HepG2 (cell line): ENCODE measurements around the gene KANSL3. TPM values are rescaled to one million over a fixed set of nuclear protein-coding genes. Genes with fewer than 3 reads are reported as not detected.

Experiments used
- ATAC-seq: fragments of 200-7000 bp; cut with Tn5 transposase; 3 replicates; pipeline ENCODE4 v1.9.1; 2020; ENCODE audit warnings: mild to moderate bottlenecking, moderate library complexity
- BruUV-seq: library from RNA; stranded (reverse); fragments of 400-500 nt; replicated peaks from 2 replicates; lab custom pipeline; 2021; lab: Mats Ljungman, UMichigan
- CTCF ChIA-PET: fragments of 300-600 bp; formaldehyde crosslinking; extraction: SDS; loops from one replicate; lab custom pipeline; 2021; ENCODE audit warnings: low total read pairs, inconsistent platforms, low intra/inter-chr PET ratio; lab: Yijun Ruan, JAX
- POLR2A ChIA-PET: fragments of 350-600 bp; sonication (Branson Sonifier 250); formaldehyde crosslinking; loops from one replicate; lab custom pipeline; 2020; ENCODE audit warnings: antibody characterized with exemption, inconsistent platforms; lab: Yijun Ruan, JAX
- DNase-seq: peaks from one replicate; pipeline ENCODE4 v3.0.0-alpha.2; 2015; ENCODE audit warnings: low spot score
- FAIRE-seq: peaks from 3 replicates; lab custom pipeline; 2011; peaks lifted over from hg19 to GRCh38; lab: Jason Lieb, UNC
- H2AFZ ChIP-seq: one replicate; pipeline ENCODE4 v1.6.1; 2011; ENCODE audit warnings: low read length, inconsistent platforms
- H3K27ac ChIP-seq: fragments of 300-600 bp; 3 replicates; pipeline ENCODE4 v1.8.0; 2011; ENCODE audit warnings: mixed run types, mild to moderate bottlenecking, mixed read lengths, low read length, inconsistent platforms; ENCODE audit not compliant: insufficient read depth; ENCODE audit errors: extremely low read length
- H3K27me3 ChIP-seq, 2 experiments: fragments of 200-600 bp in 1 of 2; 2 replicates in 1 of 2; 3 replicates in 1 of 2; pipeline versions ENCODE4 v1.6.0 to v1.8.0; 2011; ENCODE audit warnings: low read length in 2 of 2, mild to moderate bottlenecking in 2 of 2, moderate library complexity in 2 of 2, inconsistent platforms in 1 of 2; ENCODE audit not compliant: insufficient read depth in 2 of 2, control insufficient read depth in 1 of 2
- H3K36me3 ChIP-seq, 2 experiments: fragments of 200-600 bp in 1 of 2; replicated peaks in 1 of 2; 2 replicates in 1 of 2; 3 replicates in 1 of 2; pipeline versions ENCODE4 v1.5.1 to v1.8.0; 2011; ENCODE audit warnings: low read length in 2 of 2, inconsistent platforms in 1 of 2; ENCODE audit not compliant: insufficient read depth in 2 of 2, control insufficient read depth in 1 of 2
- H3K4me1 ChIP-seq: 2 replicates; pipeline ENCODE4 v1.5.1; 2012; ENCODE audit warnings: low read length, inconsistent platforms; ENCODE audit not compliant: insufficient read depth
- H3K4me2 ChIP-seq: 2 replicates; pipeline ENCODE4 v1.6.0; 2011; ENCODE audit warnings: low read depth, low read length, inconsistent platforms
- H3K4me3 ChIP-seq, 3 experiments: fragments of 200-600 bp in 1 of 3; sonication (generic), shearing (Covaris generic) in 1 of 3; replicated peaks in 1 of 3; 2 replicates each; pipeline ENCODE4 v1.5.1; 2011 to 2016; ENCODE audit warnings: low read length in 3 of 3, inconsistent platforms in 2 of 3, low read depth in 2 of 3, mild to moderate bottlenecking in 2 of 3, control low read depth in 1 of 3, mixed read lengths in 1 of 3; ENCODE audit not compliant: insufficient read depth in 1 of 3
- H3K79me2 ChIP-seq: one replicate; pipeline ENCODE4 v1.6.1; 2011; ENCODE audit warnings: low read length, inconsistent platforms; ENCODE audit not compliant: insufficient read depth
- H3K9ac ChIP-seq: 2 replicates; pipeline ENCODE4 v1.6.0; 2011; ENCODE audit warnings: mild to moderate bottlenecking, low read depth, low read length, inconsistent platforms; ENCODE audit not compliant: insufficient read depth
- H3K9me3 ChIP-seq: 2 replicates; pipeline ENCODE4 v1.5.1; 2012; ENCODE audit warnings: mild to moderate bottlenecking, low read length
- H4K20me1 ChIP-seq: 2 replicates; pipeline ENCODE4 v1.6.0; 2011; ENCODE audit warnings: inconsistent platforms, mild to moderate bottlenecking, low read length, moderate library complexity; ENCODE audit not compliant: insufficient read depth
- BORCS8-MEF2B ChIP-seq: sonication (generic); formaldehyde crosslinking; IDR thresholded peaks from 2 replicates; pipeline ENCODE4 v1.8.0; 2022; ENCODE audit warnings: mild to moderate bottlenecking, missing genetic modification reagents
- CBX5 ChIP-seq: sonication (generic); formaldehyde crosslinking; IDR thresholded peaks from 2 replicates; pipeline ENCODE4 v1.4.0; 2020; ENCODE audit warnings: missing genetic modification reagents, borderline replicate concordance
- CEBPB ChIP-seq: IDR thresholded peaks from 2 replicates; pipeline ENCODE4 v1.6.1; 2011; ENCODE audit warnings: low read depth, low read length, improper control_type of control experiment, borderline replicate concordance
- CHD2 ChIP-seq: IDR thresholded peaks from 2 replicates; pipeline ENCODE4 v1.6.1; 2011; ENCODE audit warnings: low read depth, low read length, improper control_type of control experiment
- CREM ChIP-seq, 2 experiments: sonication (generic) in 1 of 2; formaldehyde crosslinking in 1 of 2; IDR thresholded peaks; 2 replicates each; pipeline versions ENCODE4 v1.4.0 to v1.6.1; 2016 to 2020; ENCODE audit warnings: antibody characterized with exemption in 1 of 2, mild to moderate bottlenecking in 1 of 2, missing genetic modification reagents in 1 of 2
- KLF13 ChIP-seq: sonication (generic); formaldehyde crosslinking; IDR thresholded peaks from 2 replicates; pipeline ENCODE4 v1.4.0; 2020; ENCODE audit warnings: mild to moderate bottlenecking, missing genetic modification reagents
- RBM22 ChIP-seq: fragments of 200-400 bp; formaldehyde crosslinking; optimal IDR thresholded peaks from 2 replicates; pipeline ENCODE3; 2017; ENCODE audit warnings: mild to moderate bottlenecking, low read length, moderate library complexity
- REL ChIP-seq: sonication (generic); formaldehyde crosslinking; conservative IDR thresholded peaks from 2 replicates; pipeline ENCODE4 v1.8.0; 2022; ENCODE audit warnings: mild to moderate bottlenecking, missing genetic modification reagents, moderate library complexity
- ZFP36L2 ChIP-seq: sonication (generic); formaldehyde crosslinking; IDR thresholded peaks from 2 replicates; pipeline ENCODE4 v1.4.0; 2020; ENCODE audit warnings: missing genetic modification reagents
- ZFX ChIP-seq: sonication (generic); formaldehyde crosslinking; IDR thresholded peaks from 2 replicates; pipeline ENCODE4 v1.4.0; 2020; ENCODE audit warnings: mild to moderate bottlenecking, low read depth, missing genetic modification reagents, moderate library complexity
- ZNF282 ChIP-seq: fragments of 450-650 bp; IDR thresholded peaks from 2 replicates; pipeline ENCODE4 v1.6.1; 2018; ENCODE audit not compliant: partially characterized antibody
- ZNF512 ChIP-seq: sonication (generic); formaldehyde crosslinking; IDR thresholded peaks from 2 replicates; pipeline ENCODE4 v1.4.0; 2020; ENCODE audit warnings: mild to moderate bottlenecking, missing genetic modification reagents
- ZNF660 ChIP-seq: sonication (generic); formaldehyde crosslinking; IDR thresholded peaks from 2 replicates; pipeline ENCODE4 v1.5.1; 2020; ENCODE audit warnings: mild to moderate bottlenecking, low read depth, missing genetic modification reagents, borderline replicate concordance
- WGBS: methylation state at CpG from one replicate; pipeline ENCODE4 v1.1.6; 2017; ENCODE audit warnings: low lambda C conversion rate; 5-methylcytosine and 5-hydroxymethylcytosine counted together
- in situ Hi-C: cut with HindIII; loops from 2 replicates; pipeline ENCODE4 v1.10.0; 2017; ENCODE audit warnings: low pct_unique_long_range_greater_than_20kb; ENCODE audit not compliant: extremely low pct_ligation_motif_present
- intact Hi-C: fragments of 100-400 bp; cut with micrococcal nuclease; formaldehyde crosslinking; loops from one replicate; pipeline ENCODE4 v1.10.0; 2022; ENCODE audit not compliant: unreplicated experiment
- polyA plus RNA-seq, 8 experiments: library from polyadenylated mRNA; depleted of rRNA in 3 of 8; stranded (reverse) in 7 of 8; unstranded in 1 of 8; fragments of >200 nt; fragmentation: Illumina TruSeq in 4 of 8; extraction: Trizol in 4 of 8; gene quantifications; 2 replicates each; pipeline versions ENCODE4 v1.2.1 to v1.2.3, GENCODE V29; 2011 to 2016; ENCODE audit warnings: low read depth in 4 of 8, missing spikeins in 1 of 8, mixed read lengths in 1 of 8; ENCODE audit not compliant: insufficient read depth in 1 of 8
- total RNA-seq, 5 experiments: library from RNA; depleted of rRNA; stranded (reverse); fragments of >200 nt; fragmentation: Illumina TruSeq; extraction: Trizol; gene quantifications; 2 replicates each; pipeline ENCODE4 v1.2.3, GENCODE V29; 2016; ENCODE audit warnings: low read depth in 1 of 5
- TF ChIP-seq, protein P1 (sequence below): sonication (generic); formaldehyde crosslinking; IDR thresholded peaks from 2 replicates; pipeline ENCODE4 v1.4.0; 2020; ENCODE audit warnings: missing genetic modification reagents
- TF ChIP-seq, protein P2 (sequence below): sonication (generic); formaldehyde crosslinking; IDR thresholded peaks from 2 replicates; pipeline ENCODE4 v1.8.1; 2023; ENCODE audit warnings: mild to moderate bottlenecking, missing genetic modification reagents
- TF ChIP-seq, protein P3 (sequence below): sonication (generic); formaldehyde crosslinking; IDR thresholded peaks from 2 replicates; pipeline ENCODE4 v1.8.1; 2023; ENCODE audit warnings: mild to moderate bottlenecking, moderate library complexity, missing genetic modification reagents

The KANSL3 gene
- total and polyA plus RNA-seq, 2 of the 13 experiments (the other 11 are each of a cell fraction or from before 2014, with no cell fraction given) = 20.8 to 37.3 TPM

GRCh38 chr2:96648306-96648930 is 10.3 kb upstream of the KANSL3 start:
- Histone ChIP-seq H3K4me3 (no peak overlapping the region), H2AFZ (no peak overlapping the region), H3K36me3 (no peaks in the 10 kb centered on the region), H3K9me3 (no peaks in the 10 kb centered on the region), H3K9ac (no peak overlapping the region), H3K27ac (no peak overlapping the region), H4K20me1 (no peaks in the 10 kb centered on the region), H3K79me2 (no peaks in the 10 kb centered on the region), H3K27me3 (peaks cover 0 to 33% of the 10 kb centered on the region in 2 experiments; a peak in 4 of 5 replicates), H3K4me2 (no peak overlapping the region), H3K4me1 (no peaks in the 10 kb centered on the region)
- DNase-seq (no peak), ATAC-seq (no peak), FAIRE-seq (no peak)
- POLR2A ChIA-PET = no interaction called here
- intact Hi-C loops (no loop called here), in situ Hi-C loops (no loop called here)
- CTCF ChIA-PET = no interaction called here
- WGBS = 50% methylated on average over 7 of the region's 7 CpGs
- BruUV-seq = no TSS peak
- TF ChIP-seq, protein P1, sequence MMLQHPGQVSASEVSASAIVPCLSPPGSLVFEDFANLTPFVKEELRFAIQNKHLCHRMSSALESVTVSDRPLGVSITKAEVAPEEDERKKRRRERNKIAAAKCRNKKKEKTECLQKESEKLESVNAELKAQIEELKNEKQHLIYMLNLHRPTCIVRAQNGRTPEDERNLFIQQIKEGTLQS (CRISPR knock-in tag) = no peak
- TF ChIP-seq ZFX (no peak), CREM (IDR thresholded peaks at IDR 0.05) (no peak), CREM (CRISPR knock-in tag; IDR thresholded peaks at IDR 0.05) (no peak), KLF13 (CRISPR knock-in tag) (no peak), ZNF660 (CRISPR knock-in tag) (no peak), ZNF512 (CRISPR knock-in tag) (no peak), CHD2 (no peak), REL (CRISPR knock-in tag) (no peak), RBM22 (no peak), CEBPB (no peak), ZFP36L2 (CRISPR knock-in tag) (no peak), ZNF282 (no peak), CBX5 (CRISPR knock-in tag) (no peak), BORCS8-MEF2B (no peak)
- TF ChIP-seq, protein P2, sequence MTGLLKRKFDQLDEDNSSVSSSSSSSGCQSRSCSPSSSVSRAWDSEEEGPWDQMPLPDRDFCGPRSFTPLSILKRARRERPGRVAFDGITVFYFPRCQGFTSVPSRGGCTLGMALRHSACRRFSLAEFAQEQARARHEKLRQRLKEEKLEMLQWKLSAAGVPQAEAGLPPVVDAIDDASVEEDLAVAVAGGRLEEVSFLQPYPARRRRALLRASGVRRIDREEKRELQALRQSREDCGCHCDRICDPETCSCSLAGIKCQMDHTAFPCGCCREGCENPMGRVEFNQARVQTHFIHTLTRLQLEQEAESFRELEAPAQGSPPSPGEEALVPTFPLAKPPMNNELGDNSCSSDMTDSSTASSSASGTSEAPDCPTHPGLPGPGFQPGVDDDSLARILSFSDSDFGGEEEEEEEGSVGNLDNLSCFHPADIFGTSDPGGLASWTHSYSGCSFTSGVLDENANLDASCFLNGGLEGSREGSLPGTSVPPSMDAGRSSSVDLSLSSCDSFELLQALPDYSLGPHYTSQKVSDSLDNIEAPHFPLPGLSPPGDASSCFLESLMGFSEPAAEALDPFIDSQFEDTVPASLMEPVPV (CRISPR knock-in tag) = no peak
- TF ChIP-seq, protein P3, sequence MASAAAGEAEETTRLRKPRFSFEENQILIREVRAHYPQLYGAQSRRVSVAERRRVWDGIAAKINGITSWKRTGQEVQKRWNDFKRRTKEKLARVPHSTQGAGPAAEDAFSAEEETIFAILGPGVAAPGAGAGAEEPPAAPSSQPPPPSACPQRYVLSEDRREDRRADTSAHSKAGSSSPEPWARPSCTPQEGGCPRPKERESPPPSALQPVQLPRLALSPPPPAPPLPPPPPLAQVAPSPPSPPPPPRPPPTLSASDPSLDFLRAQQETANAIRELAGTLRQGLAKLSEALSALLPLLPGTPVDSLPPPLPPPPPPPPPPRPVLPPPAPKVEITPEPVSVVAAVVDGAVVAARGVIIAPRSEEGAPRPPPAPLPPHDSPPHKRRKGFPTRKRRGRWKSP (CRISPR knock-in tag) = no peak
